HEK293 (cell line): Measurements from ENCODE around the gene USH1G.

ENCODE experiments used
- EGR2 ChIP-seq: fragments of 450-650 bp; formaldehyde crosslinking; IDR thresholded peaks from 2 replicates; pipeline ENCODE4 v1.5.1; 2016; ENCODE audit warnings: low read depth, missing biosample characterization, missing genetic modification characterization
- GFI1B ChIP-seq: fragments of 450-650 bp; formaldehyde crosslinking; IDR thresholded peaks from 2 replicates; pipeline ENCODE4 v1.5.1; 2016; ENCODE audit warnings: missing biosample characterization, missing genetic modification characterization
- GLI4 ChIP-seq: fragments of 450-650 bp; formaldehyde crosslinking; IDR thresholded peaks from 2 replicates; pipeline ENCODE4 v1.5.1; 2016; ENCODE audit warnings: missing biosample characterization, missing genetic modification characterization
- OSR2 ChIP-seq: fragments of 450-650 bp; formaldehyde crosslinking; IDR thresholded peaks from 2 replicates; pipeline ENCODE4 v1.5.1; 2016; ENCODE audit warnings: missing biosample characterization, missing genetic modification characterization
- SCRT2 ChIP-seq: fragments of 450-650 bp; formaldehyde crosslinking; IDR thresholded peaks from 2 replicates; pipeline ENCODE4 v1.5.1; 2016; ENCODE audit warnings: missing biosample characterization, missing genetic modification characterization
- SP7 ChIP-seq: fragments of 450-650 bp; formaldehyde crosslinking; IDR thresholded peaks from 2 replicates; pipeline ENCODE4 v1.5.1; 2016; ENCODE audit warnings: missing biosample characterization, missing genetic modification characterization
- ZFP37 ChIP-seq: fragments of 450-650 bp; formaldehyde crosslinking; IDR thresholded peaks from 2 replicates; pipeline ENCODE4 v1.5.1; 2016; ENCODE audit warnings: missing biosample characterization, missing genetic modification characterization
- ZNF10 ChIP-seq: fragments of 450-650 bp; formaldehyde crosslinking; IDR thresholded peaks from 2 replicates; pipeline ENCODE4 v1.5.1; 2017; ENCODE audit warnings: missing biosample characterization, missing genetic modification characterization
- ZNF302 ChIP-seq: fragments of 450-650 bp; formaldehyde crosslinking; IDR thresholded peaks from 2 replicates; pipeline ENCODE4 v1.5.1; 2016; ENCODE audit warnings: missing biosample characterization, missing genetic modification characterization, low read depth
- ZNF354C ChIP-seq: fragments of 450-650 bp; formaldehyde crosslinking; IDR thresholded peaks from 2 replicates; pipeline ENCODE4 v1.5.1; 2016; ENCODE audit warnings: missing biosample characterization, missing genetic modification characterization, low read depth, borderline replicate concordance
- ZNF473 ChIP-seq: fragments of 450-650 bp; formaldehyde crosslinking; IDR thresholded peaks from 2 replicates; pipeline ENCODE4 v1.5.1; 2017; ENCODE audit warnings: missing biosample characterization, missing genetic modification characterization
- ZNF510 ChIP-seq: fragments of 450-650 bp; formaldehyde crosslinking; IDR thresholded peaks from 2 replicates; pipeline ENCODE4 v1.5.1; 2018; ENCODE audit warnings: mild to moderate bottlenecking, missing genetic modification characterization, missing biosample characterization; ENCODE audit not compliant: insufficient replicate concordance
- ZNF530 ChIP-seq: fragments of 450-650 bp; formaldehyde crosslinking; IDR thresholded peaks from 2 replicates; pipeline ENCODE4 v1.5.1; 2016; ENCODE audit warnings: low read depth, missing biosample characterization, missing genetic modification characterization
- ZNF548 ChIP-seq: fragments of 450-650 bp; formaldehyde crosslinking; IDR thresholded peaks from 2 replicates; pipeline ENCODE4 v1.5.1; 2016; ENCODE audit warnings: missing biosample characterization, missing genetic modification characterization
- ZNF600 ChIP-seq: fragments of 450-650 bp; formaldehyde crosslinking; IDR thresholded peaks from 2 replicates; pipeline ENCODE4 v1.5.1; 2016; ENCODE audit warnings: missing biosample characterization, missing genetic modification characterization
- ZNF654 ChIP-seq: fragments of 450-650 bp; formaldehyde crosslinking; IDR thresholded peaks from 2 replicates; pipeline ENCODE4 v1.5.1; 2016; ENCODE audit warnings: low read depth, missing biosample characterization, missing genetic modification characterization
- ZNF677 ChIP-seq: fragments of 450-650 bp; IDR thresholded peaks from 2 replicates; pipeline ENCODE4 v1.5.0; 2018; ENCODE audit warnings: missing biosample characterization, mild to moderate bottlenecking, missing genetic modification characterization, moderate library complexity
- ZNF707 ChIP-seq: fragments of 450-650 bp; formaldehyde crosslinking; IDR thresholded peaks from 2 replicates; pipeline ENCODE4 v1.5.1; 2016; ENCODE audit warnings: missing biosample characterization, missing genetic modification characterization
- ZNF792 ChIP-seq: fragments of 450-650 bp; formaldehyde crosslinking; IDR thresholded peaks from 2 replicates; pipeline ENCODE4 v1.5.1; 2016; ENCODE audit warnings: missing biosample characterization, missing genetic modification characterization
- ZSCAN30 ChIP-seq: fragments of 450-650 bp; IDR thresholded peaks from 2 replicates; pipeline ENCODE4 v1.5.1; 2018; ENCODE audit warnings: missing biosample characterization, mild to moderate bottlenecking, missing genetic modification characterization, moderate library complexity
- TF ChIP-seq, protein P1 (sequence below): fragments of 450-650 bp; formaldehyde crosslinking; conservative IDR thresholded peaks from 2 replicates; pipeline ENCODE4 v1.5.1; 2016; ENCODE audit warnings: low read depth, missing biosample characterization, missing genetic modification characterization
- TF ChIP-seq, protein P2 (sequence below): fragments of 450-650 bp; formaldehyde crosslinking; IDR thresholded peaks from 2 replicates; pipeline ENCODE4 v1.5.1; 2016; ENCODE audit warnings: missing biosample characterization, missing genetic modification characterization
- TF ChIP-seq, protein P3 (sequence below): fragments of 450-650 bp; formaldehyde crosslinking; IDR thresholded peaks from 2 replicates; pipeline ENCODE4 v1.5.1; 2016; ENCODE audit warnings: missing biosample characterization, missing genetic modification characterization
- TF ChIP-seq, protein P4 (sequence below): fragments of 450-650 bp; formaldehyde crosslinking; IDR thresholded peaks from 2 replicates; pipeline ENCODE4 v1.5.1; 2016; ENCODE audit warnings: missing biosample characterization, missing genetic modification characterization, borderline replicate concordance
- TF ChIP-seq, protein P5 (sequence below): fragments of 450-650 bp; formaldehyde crosslinking; IDR thresholded peaks from 2 replicates; pipeline ENCODE4; 2016; ENCODE audit warnings: missing biosample characterization, missing genetic modification characterization
- TF ChIP-seq, protein P6 (sequence below): fragments of 450-650 bp; formaldehyde crosslinking; IDR thresholded peaks from 2 replicates; pipeline ENCODE4 v1.5.1; 2016; ENCODE audit warnings: missing biosample characterization, missing genetic modification characterization

The USH1G gene

DNA sequence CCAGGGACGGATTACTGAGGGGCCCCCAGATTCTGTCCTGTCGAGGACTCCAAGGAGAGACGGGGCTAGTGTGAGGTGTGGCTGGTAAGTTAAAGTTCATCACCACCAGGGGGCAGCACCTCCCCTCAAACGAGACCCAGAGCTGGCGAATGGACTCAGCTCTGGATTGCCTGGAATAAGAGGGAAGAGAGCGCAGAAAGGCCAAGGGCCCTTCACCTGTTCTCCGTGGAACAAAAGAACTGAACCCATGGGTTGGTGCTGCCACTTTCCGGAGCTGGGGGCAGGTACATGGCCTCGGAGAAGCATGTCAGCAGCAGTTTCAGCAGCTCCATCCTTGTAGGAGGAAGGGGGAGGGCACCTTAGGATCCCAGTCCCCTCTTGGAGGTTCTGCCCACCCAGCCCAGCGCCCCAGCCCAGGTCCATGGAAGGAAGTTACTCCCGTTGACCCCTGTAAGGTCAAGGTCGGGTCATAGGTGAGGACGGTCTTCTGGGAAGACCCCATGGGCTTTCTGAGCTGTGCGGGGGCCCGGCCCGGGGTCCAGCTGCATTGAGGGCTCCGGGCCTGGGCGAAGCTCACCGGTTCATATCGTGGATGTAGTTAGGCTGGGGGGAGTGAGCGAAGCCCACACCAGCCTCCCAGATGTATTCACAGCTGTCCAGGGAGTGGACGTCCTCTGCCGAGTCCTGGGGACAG, 38.7 kb upstream of the USH1G start (continued):
- TF ChIP-seq ZNF530 (tag by site-specific recombination) (no peak), ZNF10 (tag by site-specific recombination) (peak; percentile 70; the same call in 1 of the 2 replicates), SP7 (0 out of 2 replicates have a peak, but pooled peaks have one; percentile 25), OSR2 (tag by site-specific recombination) (no peak), ZNF792 (tag by site-specific recombination) (no peak), ZFP37 (tag by site-specific recombination) (no peak), ZNF473 (tag by site-specific recombination) (no peak), ZNF600 (tag by site-specific recombination) (peak; percentile 45; the same call in 1 of the 2 replicates), GLI4 (tag by site-specific recombination) (no peak), SCRT2 (tag by site-specific recombination) (no peak), ZSCAN30 (tag by site-specific recombination) (0 out of 2 replicates have a peak, but pooled peaks have one; percentile 23), ZNF548 (no peak), ZNF302 (tag by site-specific recombination) (no peak), ZNF510 (tag by site-specific recombination) (no peak), ZNF654 (peak; percentile 89), ZNF707 (tag by site-specific recombination) (no peak), ZNF677 (tag by site-specific recombination) (no peak), GFI1B (tag by site-specific recombination) (no peak), EGR2 (tag by site-specific recombination) (no peak), ZNF354C (no peak)
- TF ChIP-seq, protein P1, sequence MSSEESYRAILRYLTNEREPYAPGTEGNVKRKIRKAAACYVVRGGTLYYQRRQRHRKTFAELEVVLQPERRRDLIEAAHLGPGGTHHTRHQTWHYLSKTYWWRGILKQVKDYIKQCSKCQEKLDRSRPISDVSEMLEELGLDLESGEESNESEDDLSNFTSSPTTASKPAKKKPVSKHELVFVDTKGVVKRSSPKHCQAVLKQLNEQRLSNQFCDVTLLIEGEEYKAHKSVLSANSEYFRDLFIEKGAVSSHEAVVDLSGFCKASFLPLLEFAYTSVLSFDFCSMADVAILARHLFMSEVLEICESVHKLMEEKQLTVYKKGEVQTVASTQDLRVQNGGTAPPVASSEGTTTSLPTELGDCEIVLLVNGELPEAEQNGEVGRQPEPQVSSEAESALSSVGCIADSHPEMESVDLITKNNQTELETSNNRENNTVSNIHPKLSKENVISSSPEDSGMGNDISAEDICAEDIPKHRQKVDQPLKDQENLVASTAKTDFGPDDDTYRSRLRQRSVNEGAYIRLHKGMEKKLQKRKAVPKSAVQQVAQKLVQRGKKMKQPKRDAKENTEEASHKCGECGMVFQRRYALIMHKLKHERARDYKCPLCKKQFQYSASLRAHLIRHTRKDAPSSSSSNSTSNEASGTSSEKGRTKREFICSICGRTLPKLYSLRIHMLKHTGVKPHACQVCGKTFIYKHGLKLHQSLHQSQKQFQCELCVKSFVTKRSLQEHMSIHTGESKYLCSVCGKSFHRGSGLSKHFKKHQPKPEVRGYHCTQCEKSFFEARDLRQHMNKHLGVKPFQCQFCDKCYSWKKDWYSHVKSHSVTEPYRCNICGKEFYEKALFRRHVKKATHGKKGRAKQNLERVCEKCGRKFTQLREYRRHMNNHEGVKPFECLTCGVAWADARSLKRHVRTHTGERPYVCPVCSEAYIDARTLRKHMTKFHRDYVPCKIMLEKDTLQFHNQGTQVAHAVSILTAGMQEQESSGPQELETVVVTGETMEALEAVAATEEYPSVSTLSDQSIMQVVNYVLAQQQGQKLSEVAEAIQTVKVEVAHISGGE (tag by site-specific recombination), result no peak
- TF ChIP-seq, protein P2, sequence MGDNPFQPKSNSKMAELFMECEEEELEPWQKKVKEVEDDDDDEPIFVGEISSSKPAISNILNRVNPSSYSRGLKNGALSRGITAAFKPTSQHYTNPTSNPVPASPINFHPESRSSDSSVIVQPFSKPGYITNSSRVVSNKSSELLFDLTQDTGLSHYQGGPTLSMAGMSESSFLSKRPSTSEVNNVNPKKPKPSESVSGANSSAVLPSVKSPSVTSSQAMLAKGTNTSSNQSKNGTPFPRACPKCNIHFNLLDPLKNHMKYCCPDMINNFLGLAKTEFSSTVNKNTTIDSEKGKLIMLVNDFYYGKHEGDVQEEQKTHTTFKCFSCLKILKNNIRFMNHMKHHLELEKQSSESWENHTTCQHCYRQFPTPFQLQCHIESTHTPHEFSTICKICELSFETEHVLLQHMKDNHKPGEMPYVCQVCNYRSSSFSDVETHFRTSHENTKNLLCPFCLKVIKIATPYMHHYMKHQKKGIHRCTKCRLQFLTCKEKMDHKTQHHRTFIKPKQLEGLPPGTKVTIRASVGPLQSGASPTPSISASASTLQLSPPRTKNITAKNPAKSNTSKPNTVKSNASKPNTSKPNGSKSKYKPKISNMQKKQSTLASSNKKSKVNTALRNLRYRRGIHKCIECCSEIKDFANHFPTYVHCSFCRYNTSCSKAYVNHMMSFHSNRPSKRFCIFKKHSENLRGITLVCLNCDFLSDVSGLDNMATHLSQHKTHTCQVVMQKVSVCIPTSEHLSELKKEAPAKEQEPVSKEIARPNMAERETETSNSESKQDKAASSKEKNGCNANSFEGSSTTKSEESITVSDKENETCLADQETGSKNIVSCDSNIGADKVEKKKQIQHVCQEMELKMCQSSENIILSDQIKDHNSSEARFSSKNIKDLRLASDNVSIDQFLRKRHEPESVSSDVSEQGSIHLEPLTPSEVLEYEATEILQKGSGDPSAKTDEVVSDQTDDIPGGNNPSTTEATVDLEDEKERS (tag by site-specific recombination), result no peak
- TF ChIP-seq, protein P3, sequence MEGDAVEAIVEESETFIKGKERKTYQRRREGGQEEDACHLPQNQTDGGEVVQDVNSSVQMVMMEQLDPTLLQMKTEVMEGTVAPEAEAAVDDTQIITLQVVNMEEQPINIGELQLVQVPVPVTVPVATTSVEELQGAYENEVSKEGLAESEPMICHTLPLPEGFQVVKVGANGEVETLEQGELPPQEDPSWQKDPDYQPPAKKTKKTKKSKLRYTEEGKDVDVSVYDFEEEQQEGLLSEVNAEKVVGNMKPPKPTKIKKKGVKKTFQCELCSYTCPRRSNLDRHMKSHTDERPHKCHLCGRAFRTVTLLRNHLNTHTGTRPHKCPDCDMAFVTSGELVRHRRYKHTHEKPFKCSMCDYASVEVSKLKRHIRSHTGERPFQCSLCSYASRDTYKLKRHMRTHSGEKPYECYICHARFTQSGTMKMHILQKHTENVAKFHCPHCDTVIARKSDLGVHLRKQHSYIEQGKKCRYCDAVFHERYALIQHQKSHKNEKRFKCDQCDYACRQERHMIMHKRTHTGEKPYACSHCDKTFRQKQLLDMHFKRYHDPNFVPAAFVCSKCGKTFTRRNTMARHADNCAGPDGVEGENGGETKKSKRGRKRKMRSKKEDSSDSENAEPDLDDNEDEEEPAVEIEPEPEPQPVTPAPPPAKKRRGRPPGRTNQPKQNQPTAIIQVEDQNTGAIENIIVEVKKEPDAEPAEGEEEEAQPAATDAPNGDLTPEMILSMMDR (tag by site-specific recombination), result peak; percentile 63
- TF ChIP-seq, protein P4, sequence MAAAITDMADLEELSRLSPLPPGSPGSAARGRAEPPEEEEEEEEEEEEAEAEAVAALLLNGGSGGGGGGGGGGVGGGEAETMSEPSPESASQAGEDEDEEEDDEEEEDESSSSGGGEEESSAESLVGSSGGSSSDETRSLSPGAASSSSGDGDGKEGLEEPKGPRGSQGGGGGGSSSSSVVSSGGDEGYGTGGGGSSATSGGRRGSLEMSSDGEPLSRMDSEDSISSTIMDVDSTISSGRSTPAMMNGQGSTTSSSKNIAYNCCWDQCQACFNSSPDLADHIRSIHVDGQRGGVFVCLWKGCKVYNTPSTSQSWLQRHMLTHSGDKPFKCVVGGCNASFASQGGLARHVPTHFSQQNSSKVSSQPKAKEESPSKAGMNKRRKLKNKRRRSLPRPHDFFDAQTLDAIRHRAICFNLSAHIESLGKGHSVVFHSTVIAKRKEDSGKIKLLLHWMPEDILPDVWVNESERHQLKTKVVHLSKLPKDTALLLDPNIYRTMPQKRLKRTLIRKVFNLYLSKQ (tag by site-specific recombination), result no peak
- TF ChIP-seq, protein P5, sequence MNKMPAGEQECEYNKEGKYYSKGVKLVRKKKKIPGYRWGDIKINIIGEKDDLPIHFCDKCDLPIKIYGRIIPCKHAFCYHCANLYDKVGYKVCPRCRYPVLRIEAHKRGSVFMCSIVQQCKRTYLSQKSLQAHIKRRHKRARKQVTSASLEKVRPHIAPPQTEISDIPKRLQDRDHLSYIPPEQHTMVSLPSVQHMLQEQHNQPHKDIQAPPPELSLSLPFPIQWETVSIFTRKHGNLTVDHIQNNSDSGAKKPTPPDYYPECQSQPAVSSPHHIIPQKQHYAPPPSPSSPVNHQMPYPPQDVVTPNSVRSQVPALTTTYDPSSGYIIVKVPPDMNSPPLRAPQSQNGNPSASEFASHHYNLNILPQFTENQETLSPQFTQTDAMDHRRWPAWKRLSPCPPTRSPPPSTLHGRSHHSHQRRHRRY (tag by site-specific recombination), result no peak
- TF ChIP-seq, protein P6, sequence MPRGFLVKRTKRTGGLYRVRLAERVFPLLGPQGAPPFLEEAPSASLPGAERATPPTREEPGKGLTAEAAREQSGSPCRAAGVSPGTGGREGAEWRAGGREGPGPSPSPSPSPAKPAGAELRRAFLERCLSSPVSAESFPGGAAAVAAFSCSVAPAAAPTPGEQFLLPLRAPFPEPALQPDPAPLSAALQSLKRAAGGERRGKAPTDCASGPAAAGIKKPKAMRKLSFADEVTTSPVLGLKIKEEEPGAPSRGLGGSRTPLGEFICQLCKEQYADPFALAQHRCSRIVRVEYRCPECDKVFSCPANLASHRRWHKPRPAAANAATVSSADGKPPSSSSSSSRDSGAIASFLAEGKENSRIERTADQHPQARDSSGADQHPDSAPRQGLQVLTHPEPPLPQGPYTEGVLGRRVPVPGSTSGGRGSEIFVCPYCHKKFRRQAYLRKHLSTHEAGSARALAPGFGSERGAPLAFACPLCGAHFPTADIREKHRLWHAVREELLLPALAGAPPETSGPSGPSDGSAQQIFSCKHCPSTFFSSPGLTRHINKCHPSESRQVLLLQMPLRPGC, result no peak
